CD4-positive, alpha-beta T cell treated with Interleukin-15 for 1 hour (primary cell): ENCODE measurements around the gene DEAF1.

Source experiments
- DNase-seq: peaks from one replicate; pipeline ENCODE4 v3.0.0-alpha.2; 2020

Gene DEAF1

GRCh38 chr11:620935-621814 lies 73.8 kb downstream of the DEAF1 start:
- no peak for DNase-seq

- no peak for DNase-seq
Measured at GRCh38 chr11:620201-620600, 74.8 kb downstream of the DEAF1 start.

GRCh38 chr11:619628-620050 lies 75.4 kb downstream of the DEAF1 start:
- DNase-seq: no peak

- DNase-seq: no peak
Measured at GRCh38 chr11:618856-619627, 76.0 kb downstream of the DEAF1 start.

- DNase-seq: no peak
Measured at GRCh38 chr11:617912-618682, 76.9 kb downstream of the DEAF1 start.

GRCh38 chr11:617199-617911 lies 77.7 kb downstream of the DEAF1 start:
- DNase-seq: no peak

GRCh38 chr11:616320-617198 lies 78.5 kb downstream of the DEAF1 start:
- DNase-seq: no peak

GRCh38 chr11:615504-616319 lies 79.3 kb downstream of the DEAF1 start, which contains the start of gene IRF7:
Gene IRF7, minus strand, starts transcription at chr11:615950. Its CDS starts 586 bp downstream, at chr11:615364.
- peak; percentile 92 for DNase-seq

GRCh38 chr11:614623-615503 lies 80.2 kb downstream of the DEAF1 start:
- DNase-seq: no peak

- DNase-seq: no peak
Measured at GRCh38 chr11:614021-614622, 80.9 kb downstream of the DEAF1 start.

GRCh38 chr11:613369-613968 lies 81.6 kb downstream of the DEAF1 start:
- DNase-seq: peak; percentile 87

- DNase-seq: no peak
Measured at GRCh38 chr11:612961-613300, 82.1 kb downstream of the DEAF1 start.

- DNase-seq: peak; percentile 20
Measured at GRCh38 chr11:612201-612960, 82.6 kb downstream of the DEAF1 start.

GRCh38 chr11:611001-611996 lies 83.7 kb downstream of the DEAF1 start:
- no peak for DNase-seq

- DNase-seq: no peak
Measured at GRCh38 chr11:610146-610801, 84.7 kb downstream of the DEAF1 start.

GRCh38 chr11:609341-609811 lies 85.6 kb downstream of the DEAF1 start:
- DNase-seq: no peak
